Trophoblast cell (in vitro differentiated cells and primary cell): ENCODE data around the gene FAM229B.
A peak's percentile ranks its signal among the peaks of the same experiment; 100 is the strongest.

Experiments
- DNase-seq, 2 donors: peaks; one replicate each; pipeline ENCODE4 v3.0.0-alpha.2; 2016
- H2AFZ ChIP-seq: 2 replicates; pipeline ENCODE4 v1.6.1; 2013; ENCODE audit warnings: low read length, moderate library complexity, mild to moderate bottlenecking; ENCODE audit not compliant: insufficient read depth, poor library complexity
- H2AK5ac ChIP-seq: 2 replicates; pipeline ENCODE4 v1.6.1; 2013; ENCODE audit warnings: mild to moderate bottlenecking, low read length
- H2BK120ac ChIP-seq: 2 replicates; pipeline ENCODE4 v1.6.1; 2013; ENCODE audit warnings: low read length, mild to moderate bottlenecking, moderate library complexity; ENCODE audit not compliant: insufficient read depth, poor library complexity
- H2BK12ac ChIP-seq: 2 replicates; pipeline ENCODE4 v1.6.1; 2013; ENCODE audit warnings: mild to moderate bottlenecking, low read length, moderate library complexity
- H2BK5ac ChIP-seq: 2 replicates; pipeline ENCODE4 v1.6.1; 2013; ENCODE audit warnings: low read length, low read depth, moderate library complexity, mild to moderate bottlenecking; ENCODE audit not compliant: poor library complexity
- H3K14ac ChIP-seq: 2 replicates; pipeline ENCODE4 v1.6.1; 2013; ENCODE audit warnings: mild to moderate bottlenecking, low read length
- H3K18ac ChIP-seq: 2 replicates; pipeline ENCODE4 v1.6.1; 2013; ENCODE audit warnings: mild to moderate bottlenecking, low read length
- H3K23ac ChIP-seq: 2 replicates; pipeline ENCODE4 v1.6.1; 2013; ENCODE audit warnings: low read length
- H3K27ac ChIP-seq: 2 replicates; pipeline ENCODE4 v1.5.1; 2013; ENCODE audit warnings: low read depth, mild to moderate bottlenecking, inconsistent platforms, low read length, moderate library complexity
- H3K27me3 ChIP-seq: 2 replicates; pipeline ENCODE4 v1.6.1; 2013; ENCODE audit warnings: inconsistent platforms, mild to moderate bottlenecking, low read length, moderate library complexity; ENCODE audit not compliant: insufficient read depth
- H3K36me3 ChIP-seq, 2 experiments: 1 replicate in 1 of 2; 2 replicates in 1 of 2; pipeline ENCODE4 v1.6.1; 2013; ENCODE audit warnings: low read length in 2 of 2, mild to moderate bottlenecking in 2 of 2, moderate library complexity in 1 of 2; ENCODE audit not compliant: insufficient read depth in 2 of 2, control insufficient read depth in 1 of 2
- H3K4ac ChIP-seq: 2 replicates; pipeline ENCODE4 v1.6.1; 2013; ENCODE audit warnings: low read depth, mild to moderate bottlenecking, low read length, moderate library complexity
- H3K4me1 ChIP-seq, 2 experiments: 1 replicate in 1 of 2; 2 replicates in 1 of 2; pipeline ENCODE4 v1.6.1; 2013; ENCODE audit warnings: low read length in 2 of 2, mild to moderate bottlenecking in 2 of 2, moderate library complexity in 1 of 2; ENCODE audit not compliant: insufficient read depth in 2 of 2, control insufficient read depth in 1 of 2
- H3K4me2 ChIP-seq: 2 replicates; pipeline ENCODE4 v1.6.1; 2013; ENCODE audit warnings: inconsistent platforms, mild to moderate bottlenecking, low read length, moderate library complexity
- H3K4me3 ChIP-seq: 2 replicates; pipeline ENCODE4 v1.5.1; 2013; ENCODE audit warnings: mild to moderate bottlenecking, low read depth, low read length, inconsistent platforms
- H3K79me1 ChIP-seq: one replicate; pipeline ENCODE4 v1.6.1; 2013; ENCODE audit warnings: low read length
- H3K79me2 ChIP-seq: 2 replicates; pipeline ENCODE4 v1.6.1; 2013; ENCODE audit warnings: low read length, mild to moderate bottlenecking; ENCODE audit not compliant: control insufficient read depth, insufficient read depth, poor library complexity
- H3K9ac ChIP-seq: 2 replicates; pipeline ENCODE4 v1.6.1; 2013; ENCODE audit warnings: mild to moderate bottlenecking, low read length
- H3K9me3 ChIP-seq: 2 replicates; pipeline ENCODE4 v1.6.1; 2013; ENCODE audit warnings: low read depth, mild to moderate bottlenecking, control low read depth, inconsistent platforms, low read length; ENCODE audit not compliant: insufficient read depth
- H4K12ac ChIP-seq: 2 replicates; pipeline ENCODE4 v1.6.1; 2013; ENCODE audit warnings: low read depth, mild to moderate bottlenecking, low read length, moderate library complexity
- H4K8ac ChIP-seq: 2 replicates; pipeline ENCODE4 v1.6.1; 2013; ENCODE audit warnings: low read depth, mild to moderate bottlenecking, low read length, moderate library complexity
- H4K91ac ChIP-seq: one replicate; pipeline ENCODE4 v1.6.1; 2013; ENCODE audit warnings: low read depth, mild to moderate bottlenecking, low read length, moderate library complexity
- WGBS: extraction: QIAGEN DNeasy Blood & Tissue Kit; methylation state at CpG from one replicate; pipeline ENCODE4 v1.1.7; 2013; ENCODE audit warnings: missing lambda C conversion rate; ENCODE audit not compliant: insufficient read length, insufficient coverage; ENCODE audit errors: extremely low coverage; 5-methylcytosine and 5-hydroxymethylcytosine counted together

The FAM229B gene

DNA sequence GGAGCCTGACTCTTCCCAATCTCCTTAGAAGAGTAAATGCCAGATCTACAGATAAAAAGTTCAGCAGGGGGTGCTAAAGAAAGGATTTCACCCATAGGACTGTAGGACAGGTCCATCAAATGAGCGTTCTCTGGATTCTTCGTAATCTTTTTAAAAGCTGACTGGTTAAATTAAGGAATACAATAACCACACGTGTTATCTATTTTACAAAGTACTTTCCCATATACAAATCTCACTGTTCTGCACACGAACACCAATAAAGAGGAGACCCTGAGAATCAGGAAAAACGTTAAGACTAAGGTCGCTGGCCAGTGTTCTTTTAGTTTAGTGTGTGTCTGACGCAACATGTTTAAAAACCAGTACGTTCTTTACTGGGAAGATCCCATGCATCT, 651 bp upstream of the FAM229B start:
- no CpG with 5 or more reads among the region's 8 CpGs for WGBS
- H3K9ac ChIP-seq, result no peak overlapping the region

DNA sequence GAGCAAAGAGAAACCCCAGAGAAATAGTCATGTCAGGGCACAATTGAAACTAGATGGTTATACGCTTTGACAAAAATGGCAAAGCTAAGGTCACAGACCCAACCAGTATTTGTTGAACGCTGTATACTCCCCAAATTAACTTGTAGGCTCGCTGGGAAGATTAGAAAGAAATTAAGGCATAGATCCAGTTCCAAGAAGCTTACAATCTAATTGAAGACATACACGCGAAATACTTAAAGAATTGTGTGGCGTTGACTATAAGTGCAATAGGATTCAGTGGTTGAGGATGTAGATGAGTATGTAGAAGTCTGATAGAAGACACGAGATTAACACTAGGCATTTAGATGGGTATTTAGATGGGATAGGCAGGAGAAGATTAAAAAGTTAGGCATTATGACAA, 525 bp downstream of the FAM229B start:
- H2BK120ac ChIP-seq, result no peak overlapping the region
- H4K91ac ChIP-seq, result no peak overlapping the region
- H3K79me2 ChIP-seq, result no peaks in the 10 kb centered on the region
- peak overlapping the region; percentile 50 for H2AFZ ChIP-seq
- no peak overlapping the region for H3K4ac ChIP-seq
- H2AK5ac ChIP-seq, result no peak overlapping the region
- H3K79me1 ChIP-seq, result no peaks in the 10 kb centered on the region
- peak overlapping the region; percentile 73 for H3K4me2 ChIP-seq
- H3K18ac ChIP-seq, result no peak overlapping the region
- no peak overlapping the region for H3K4me3 ChIP-seq
- H4K12ac ChIP-seq, result no peak overlapping the region
- H2BK12ac ChIP-seq, result no peak overlapping the region
- no peaks in the 10 kb centered on the region for H3K9me3 ChIP-seq
- H4K8ac ChIP-seq, result no peak overlapping the region
- no peak overlapping the region for H3K14ac ChIP-seq
- WGBS, result no CpG with 5 or more reads among the region's 7 CpGs
- H3K27ac ChIP-seq, result no peak overlapping the region
- no peaks in the 10 kb centered on the region for H3K36me3 ChIP-seq
- DNase-seq, result peak in 1 of 2 donors; percentile 23
- no peak overlapping the region for H3K9ac ChIP-seq
- no peaks in the 10 kb centered on the region for H3K27me3 ChIP-seq
- no peak overlapping the region for H3K23ac ChIP-seq
- H3K4me1 ChIP-seq, result no peaks in the 10 kb centered on the region
- H2BK5ac ChIP-seq, result no peak overlapping the region

More for the DNA sequence above, 651 bp upstream of the FAM229B start:
- Histone ChIP-seq H2AK5ac (no peak overlapping the region), H3K27ac (no peak overlapping the region), H3K79me2 (no peaks in the 10 kb centered on the region), H3K4me3 (peak overlapping the region; percentile 77), H3K9me3 (no peaks in the 10 kb centered on the region), H3K4me1 (no peaks in the 10 kb centered on the region), H3K4ac (no peak overlapping the region), H2BK120ac (no peak overlapping the region), H3K4me2 (peak overlapping the region; percentile 62), H3K27me3 (no peaks in the 10 kb centered on the region), H4K12ac (no peak overlapping the region), H3K36me3 (no peaks in the 10 kb centered on the region), H2BK12ac (no peak overlapping the region), H2BK5ac (no peak overlapping the region), H4K91ac (no peak overlapping the region), H3K14ac (no peak overlapping the region), H3K79me1 (no peaks in the 10 kb centered on the region), H3K23ac (no peak overlapping the region), H4K8ac (peak overlapping the region; percentile 56), H3K18ac (no peak overlapping the region), H2AFZ (no peak overlapping the region)
- peak in 1 of 2 donors; percentile 62 for DNase-seq

DNA sequence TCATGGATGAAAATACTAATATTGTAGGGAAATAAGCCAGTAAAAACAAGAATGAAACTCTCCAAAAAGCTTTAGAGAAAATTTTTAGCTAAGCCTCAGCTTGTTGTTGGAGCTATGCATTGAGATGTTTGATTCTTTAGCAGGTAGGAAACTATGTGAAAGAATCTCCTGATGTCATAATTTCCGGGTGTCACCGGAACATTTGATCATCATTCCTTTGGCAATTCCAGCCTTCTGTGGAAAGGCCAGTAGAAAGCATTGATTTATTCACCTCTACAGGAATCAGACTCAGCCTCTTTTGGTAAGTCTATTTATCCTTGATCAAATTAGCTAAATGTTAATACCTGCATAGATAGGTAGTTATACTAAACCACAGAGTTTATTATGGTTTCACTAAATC, 9.5 kb downstream of the FAM229B start:
- Histone ChIP-seq H3K27ac (no peak overlapping the region), H3K4ac (no peak overlapping the region), H4K8ac (no peak overlapping the region), H2AFZ (no peak overlapping the region), H3K4me1 (no peaks in the 10 kb centered on the region), H3K23ac (no peak overlapping the region), H3K4me2 (no peak overlapping the region), H3K18ac (no peak overlapping the region), H3K9ac (no peak overlapping the region), H2BK5ac (no peak overlapping the region), H3K9me3 (no peaks in the 10 kb centered on the region), H3K79me1 (no peaks in the 10 kb centered on the region), H3K27me3 (no peaks in the 10 kb centered on the region), H2AK5ac (no peak overlapping the region), H2BK12ac (no peak overlapping the region), H4K12ac (no peak overlapping the region), H4K91ac (no peak overlapping the region), H3K4me3 (no peak overlapping the region), H3K79me2 (no peaks in the 10 kb centered on the region), H3K36me3 (no peaks in the 10 kb centered on the region), H2BK120ac (no peak overlapping the region), H3K14ac (no peak overlapping the region)
- DNase-seq, result no peak
- WGBS, result no CpG with 5 or more reads among the region's 2 CpGs

GRCh38 chr6:112100561-112100960, 13.2 kb downstream of the FAM229B start:
- H3K36me3 ChIP-seq, result no peaks in the 10 kb centered on the region
- H3K27me3 ChIP-seq, result no peaks in the 10 kb centered on the region
- WGBS, result no CpG with 5 or more reads among the region's 4 CpGs
- H3K79me1 ChIP-seq, result no peaks in the 10 kb centered on the region
- DNase-seq, result no peak
- no peaks in the 10 kb centered on the region for H3K4me1 ChIP-seq
- H3K79me2 ChIP-seq, result no peaks in the 10 kb centered on the region
- H3K9ac ChIP-seq, result no peak overlapping the region
- H2BK120ac ChIP-seq, result no peak overlapping the region
- H3K4ac ChIP-seq, result no peak overlapping the region
- H2BK5ac ChIP-seq, result no peak overlapping the region
- no peak overlapping the region for H2AK5ac ChIP-seq
- H3K9me3 ChIP-seq, result no peaks in the 10 kb centered on the region
- H3K27ac ChIP-seq, result no peak overlapping the region
- no peak overlapping the region for H4K12ac ChIP-seq
- no peak overlapping the region for H3K18ac ChIP-seq
- no peak overlapping the region for H3K4me2 ChIP-seq
- no peak overlapping the region for H4K8ac ChIP-seq
- no peak overlapping the region for H2AFZ ChIP-seq
- no peak overlapping the region for H3K14ac ChIP-seq
- H2BK12ac ChIP-seq, result no peak overlapping the region
- no peak overlapping the region for H3K4me3 ChIP-seq
- H3K23ac ChIP-seq, result no peak overlapping the region
- no peak overlapping the region for H4K91ac ChIP-seq
